ENCODE measurements around the gene SDCCAG8. TPM values are rescaled to one million over a fixed set of nuclear protein-coding genes. Genes with fewer than 3 reads are reported as not detected.
A peak's percentile ranks its signal among the peaks of the same experiment; 100 is the strongest.

The SDCCAG8 gene
- total RNA-seq, 1 experiment from 2014 or later, result 194 TPM

DNA sequence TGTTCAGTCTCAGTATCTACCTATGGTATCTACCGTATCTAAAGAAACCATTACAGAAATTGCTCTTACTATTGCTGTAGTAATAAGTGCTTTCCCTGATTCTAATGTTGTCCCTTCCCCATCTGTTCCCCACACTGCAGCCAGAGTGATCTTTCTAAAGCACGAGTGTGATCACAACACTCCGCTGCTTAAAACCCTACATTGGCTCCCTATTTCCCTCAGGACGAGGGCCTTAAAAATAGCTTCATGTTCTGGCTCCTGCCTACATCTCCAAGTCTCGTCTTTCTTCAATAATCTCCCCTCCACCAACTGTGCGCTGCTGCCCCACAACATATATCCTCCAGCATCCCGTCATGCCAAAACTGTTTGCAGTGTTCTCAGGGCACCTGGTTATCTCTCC lies 150.6 kb downstream of the SDCCAG8 start:
- Histone ChIP-seq H3K27me3 (ENCODE audit: low read length) (no peaks in the 10 kb centered on the region), H3F3A (ENCODE audit: low read length, unreplicated experiment) (no peaks in the 10 kb centered on the region), H3K36me3 (ENCODE audit: low read depth, low read length) (no peaks in the 10 kb centered on the region), H3K9ac (ENCODE audit: low read length) (no peak overlapping the region), H3K9me3 (ENCODE audit: low read length) (no peaks in the 10 kb centered on the region), H2AFZ (ENCODE audit: low read length) (no peak overlapping the region), H3K9me2 (replicated peaks; ENCODE audit: low read length) (no peaks in the 10 kb centered on the region), H3K79me2 (ENCODE audit: low read length) (no peaks in the 10 kb centered on the region), H4K20me1 (ENCODE audit: low read length) (no peaks in the 10 kb centered on the region), H3K4me2 (ENCODE audit: low read length) (no peak overlapping the region), H3K4me3 (ENCODE audit: low read length) (no peak overlapping the region), H3K27ac (ENCODE audit: low read length) (no peak overlapping the region), H3K4me1 (ENCODE audit: insufficient read depth, low read length) (no peaks in the 10 kb centered on the region)
- ATAC-seq, result no peak
- intact Hi-C loops (cut with micrococcal nuclease), result no loop called here
- ChIA-PET POLR2A (ENCODE audit: unreplicated experiment) (no interaction called here), CTCF (interaction anchor here (0.7 kb wide), 1 partner anchor 63 kb away, joined by 3 read pairs; no protein-coding TSS in a partner anchor)
- TF ChIP-seq EZH2 (IDR thresholded peaks at IDR 0.05; ENCODE audit: low read length, unreplicated experiment) (no peak), EZH2phosphoT487 (IDR thresholded peaks at IDR 0.05; ENCODE audit: borderline replicate concordance, low read length) (no peak)
- TF ChIP-seq, protein P1, sequence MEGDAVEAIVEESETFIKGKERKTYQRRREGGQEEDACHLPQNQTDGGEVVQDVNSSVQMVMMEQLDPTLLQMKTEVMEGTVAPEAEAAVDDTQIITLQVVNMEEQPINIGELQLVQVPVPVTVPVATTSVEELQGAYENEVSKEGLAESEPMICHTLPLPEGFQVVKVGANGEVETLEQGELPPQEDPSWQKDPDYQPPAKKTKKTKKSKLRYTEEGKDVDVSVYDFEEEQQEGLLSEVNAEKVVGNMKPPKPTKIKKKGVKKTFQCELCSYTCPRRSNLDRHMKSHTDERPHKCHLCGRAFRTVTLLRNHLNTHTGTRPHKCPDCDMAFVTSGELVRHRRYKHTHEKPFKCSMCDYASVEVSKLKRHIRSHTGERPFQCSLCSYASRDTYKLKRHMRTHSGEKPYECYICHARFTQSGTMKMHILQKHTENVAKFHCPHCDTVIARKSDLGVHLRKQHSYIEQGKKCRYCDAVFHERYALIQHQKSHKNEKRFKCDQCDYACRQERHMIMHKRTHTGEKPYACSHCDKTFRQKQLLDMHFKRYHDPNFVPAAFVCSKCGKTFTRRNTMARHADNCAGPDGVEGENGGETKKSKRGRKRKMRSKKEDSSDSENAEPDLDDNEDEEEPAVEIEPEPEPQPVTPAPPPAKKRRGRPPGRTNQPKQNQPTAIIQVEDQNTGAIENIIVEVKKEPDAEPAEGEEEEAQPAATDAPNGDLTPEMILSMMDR (conservative IDR thresholded peaks at IDR 0.05; ENCODE audit: low read depth, low read length), result no peak
- no peak for DNase-seq
- no TSS peak for BruUV-seq (replicated peaks)

DNA sequence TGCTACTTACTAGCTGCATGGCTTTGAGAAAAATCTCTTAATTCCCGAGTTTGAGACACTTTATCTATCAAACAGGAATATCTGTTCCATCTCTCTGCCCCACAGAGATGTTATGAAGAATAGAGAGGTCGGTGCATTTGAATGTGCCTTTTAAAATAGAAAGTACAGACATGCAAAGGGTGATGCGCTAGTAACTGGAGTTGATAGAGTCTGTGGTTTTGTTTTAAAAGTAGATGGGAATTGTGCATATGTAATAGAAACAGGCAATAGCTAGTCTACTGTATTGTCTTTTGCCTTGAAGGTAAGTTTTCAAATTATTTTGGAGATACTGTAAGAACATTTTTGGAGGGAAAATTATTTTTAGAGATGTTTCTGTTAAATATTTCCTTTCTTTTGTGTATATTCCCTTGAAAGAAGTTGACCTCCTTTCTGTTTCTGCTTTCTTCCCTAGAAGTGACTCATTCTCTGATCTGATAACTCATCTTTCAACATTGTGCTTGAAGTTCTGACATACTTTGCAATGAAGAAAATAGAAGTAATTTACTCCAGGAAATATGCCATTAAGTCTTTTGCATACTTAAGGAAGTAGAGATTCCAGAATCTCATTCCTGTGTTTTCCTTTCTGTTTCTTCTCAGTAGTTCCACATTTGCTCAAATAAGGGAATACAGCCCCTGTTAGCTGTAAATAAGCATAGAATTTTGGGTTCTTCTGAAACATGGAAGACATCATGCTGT lies 151.6 kb downstream of the SDCCAG8 start:
- POLR2A ChIA-PET (ENCODE audit: unreplicated experiment), result no interaction called here
- H3K27me3 ChIP-seq (ENCODE audit: low read length), result no peaks in the 10 kb centered on the region
- ATAC-seq (peak; percentile 54), DNase-seq (peak; percentile 48)
- no peak overlapping the region for H2AFZ ChIP-seq (ENCODE audit: low read length)
- no peaks in the 10 kb centered on the region for H3F3A ChIP-seq (ENCODE audit: low read length, unreplicated experiment)
- H3K4me2 ChIP-seq (ENCODE audit: low read length), result no peak overlapping the region
- no peaks in the 10 kb centered on the region for H3K4me1 ChIP-seq (ENCODE audit: insufficient read depth, low read length)
- BruUV-seq (replicated peaks), result no TSS peak
- no peaks in the 10 kb centered on the region for H3K9me2 ChIP-seq (replicated peaks; ENCODE audit: low read length)
- no peak overlapping the region for H3K9ac ChIP-seq (ENCODE audit: low read length)
- no peaks in the 10 kb centered on the region for H3K79me2 ChIP-seq (ENCODE audit: low read length)
- no peak overlapping the region for H3K4me3 ChIP-seq (ENCODE audit: low read length)
- H3K9me3 ChIP-seq (ENCODE audit: low read length), result no peaks in the 10 kb centered on the region
- TF ChIP-seq EZH2 (IDR thresholded peaks at IDR 0.05; ENCODE audit: low read length, unreplicated experiment) (no peak), EZH2phosphoT487 (IDR thresholded peaks at IDR 0.05; ENCODE audit: borderline replicate concordance, low read length) (no peak)
- TF ChIP-seq, protein P1 (conservative IDR thresholded peaks at IDR 0.05; ENCODE audit: low read depth, low read length), result no peak
- intact Hi-C loops (cut with micrococcal nuclease), result no loop called here
- no peaks in the 10 kb centered on the region for H4K20me1 ChIP-seq (ENCODE audit: low read length)
- no peaks in the 10 kb centered on the region for H3K36me3 ChIP-seq (ENCODE audit: low read depth, low read length)
- H3K27ac ChIP-seq (ENCODE audit: low read length), result no peak overlapping the region
- CTCF ChIA-PET, result no interaction called here

DNA sequence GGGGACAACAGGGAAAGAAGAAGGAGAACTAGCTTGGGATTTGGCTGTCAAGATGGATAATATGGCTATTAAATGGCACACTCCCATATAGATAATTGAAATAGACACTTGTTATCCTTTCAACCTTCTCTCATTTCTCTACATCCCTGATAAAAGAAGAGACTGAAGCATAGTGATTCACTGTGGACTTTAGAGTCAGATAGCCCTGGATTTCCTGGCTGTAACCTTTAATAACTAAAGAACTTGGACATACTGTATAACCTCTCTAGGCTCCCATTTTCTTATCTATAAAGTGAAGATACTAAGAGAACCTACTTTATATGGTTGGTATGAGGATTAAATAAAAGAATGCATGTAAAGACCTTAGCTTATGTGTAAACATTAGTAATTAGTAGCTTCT lies 152.6 kb downstream of the SDCCAG8 start:
- no peaks in the 10 kb centered on the region for H3K79me2 ChIP-seq (ENCODE audit: low read length)
- no peaks in the 10 kb centered on the region for H3F3A ChIP-seq (ENCODE audit: low read length, unreplicated experiment)
- H3K27ac ChIP-seq (ENCODE audit: low read length), result no peak overlapping the region
- no peak overlapping the region for H2AFZ ChIP-seq (ENCODE audit: low read length)
- H3K4me2 ChIP-seq (ENCODE audit: low read length), result no peak overlapping the region
- no peaks in the 10 kb centered on the region for H4K20me1 ChIP-seq (ENCODE audit: low read length)
- ChIA-PET CTCF (interaction anchor here (0.5 kb wide), 1 partner anchor 15 kb away, joined by 3 read pairs; no protein-coding TSS in a partner anchor), POLR2A (ENCODE audit: unreplicated experiment) (no interaction called here)
- no peak for TF ChIP-seq EZH2 (IDR thresholded peaks at IDR 0.05; ENCODE audit: low read length, unreplicated experiment)
- TF ChIP-seq, protein P1 (conservative IDR thresholded peaks at IDR 0.05; ENCODE audit: low read depth, low read length), result no peak
- no peak for TF ChIP-seq EZH2phosphoT487 (IDR thresholded peaks at IDR 0.05; ENCODE audit: borderline replicate concordance, low read length)
- H3K27me3 ChIP-seq (ENCODE audit: low read length), result no peaks in the 10 kb centered on the region
- no TSS peak for BruUV-seq (replicated peaks)
- H3K4me1 ChIP-seq (ENCODE audit: insufficient read depth, low read length), result no peaks in the 10 kb centered on the region
- no peaks in the 10 kb centered on the region for H3K9me2 ChIP-seq (replicated peaks; ENCODE audit: low read length)
- intact Hi-C loops (cut with micrococcal nuclease), result no loop called here
- no peak for ATAC-seq
- no peaks in the 10 kb centered on the region for H3K36me3 ChIP-seq (ENCODE audit: low read depth, low read length)
- H3K9me3 ChIP-seq (ENCODE audit: low read length), result no peaks in the 10 kb centered on the region
- H3K9ac ChIP-seq (ENCODE audit: low read length), result no peak overlapping the region
- H3K4me3 ChIP-seq (ENCODE audit: low read length), result no peak overlapping the region
- no peak for DNase-seq
